Activated gamma-delta T cell treated with Interleukin-2 at 50 U/mL for 16 hours (primary cell): ENCODE results near the gene TNS3.

ENCODE experiments used
- DNase-seq: peaks from one replicate; pipeline ENCODE4 v3.0.0-alpha.2; 2020

TNS3 gene

GRCh38 chr7:47357361-47357760 is 224.6 kb downstream of the TNS3 start:
- DNase-seq = no peak

DNA sequence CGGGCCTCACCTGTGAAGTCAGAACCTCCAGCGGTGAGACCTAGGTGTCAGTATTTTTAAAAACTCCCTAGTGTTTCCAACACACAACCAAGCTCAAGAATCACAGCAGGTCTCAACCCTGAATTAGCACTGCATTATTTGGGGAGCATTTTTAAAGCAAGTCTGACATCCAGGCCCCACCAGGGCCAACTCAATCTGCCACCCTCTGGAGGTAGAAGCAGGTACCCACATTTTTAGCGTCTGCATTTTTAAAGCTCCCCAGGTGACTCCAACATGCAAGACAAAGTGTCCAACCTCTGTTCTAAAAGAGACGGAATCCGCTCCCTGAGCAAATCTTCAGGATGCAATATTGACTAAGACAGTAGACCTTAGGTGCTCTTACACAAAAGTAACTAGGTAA is 225.7 kb downstream of the TNS3 start:
- no peak for DNase-seq

DNA sequence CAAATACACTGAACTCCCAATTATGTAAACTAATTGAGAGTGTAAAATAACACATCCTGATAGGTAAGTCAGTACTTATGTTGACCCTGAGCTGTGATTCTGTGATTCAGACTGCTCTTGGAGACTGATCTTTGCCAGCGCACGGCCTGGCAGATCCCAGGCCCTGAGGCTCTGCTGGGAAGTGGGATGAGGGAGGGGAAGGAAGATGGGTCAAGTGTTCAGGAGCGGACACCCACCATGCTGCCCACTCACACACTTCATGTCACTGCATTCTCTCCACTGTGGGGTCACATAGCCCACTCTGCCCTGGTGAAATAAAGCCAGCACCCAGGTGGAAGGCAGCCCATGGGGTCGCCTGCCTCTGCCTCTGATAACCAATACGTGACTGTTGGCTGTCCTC is 226.2 kb downstream of the TNS3 start:
- no peak for DNase-seq

DNA sequence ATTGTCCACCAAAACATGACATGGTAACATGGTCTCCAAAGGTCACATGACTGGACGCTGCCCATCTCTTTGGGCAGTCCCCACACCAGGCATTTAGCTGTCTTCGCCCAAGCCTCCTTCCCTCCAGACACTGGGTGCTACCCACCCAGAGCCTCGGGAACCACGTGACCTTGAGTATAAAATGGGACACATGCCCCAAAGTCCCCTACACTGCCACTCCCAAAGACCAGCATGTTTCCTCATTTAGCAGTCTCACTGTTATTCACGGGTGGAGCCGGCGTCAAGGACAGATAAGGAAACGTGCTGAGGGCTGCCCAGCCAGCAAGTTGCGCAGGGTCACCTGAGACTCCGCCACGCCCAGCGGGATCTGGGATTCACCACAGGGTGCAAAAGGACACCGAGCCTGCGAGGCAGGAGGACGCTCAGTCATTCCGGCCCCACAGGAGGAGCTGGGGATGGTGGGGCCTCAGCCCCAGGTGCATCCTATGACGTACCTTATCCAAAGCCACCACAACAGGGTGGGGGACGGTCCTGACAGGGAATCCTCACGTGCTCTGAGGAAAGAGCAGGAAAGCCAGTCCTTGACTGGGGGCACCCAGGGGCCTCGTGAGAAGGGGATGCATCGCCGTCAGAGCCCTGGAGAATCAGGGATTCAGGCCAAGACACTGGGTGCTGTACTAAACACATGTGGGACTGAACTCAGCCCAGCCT is 226.9 kb downstream of the TNS3 start:
- no peak for DNase-seq

- DNase-seq = no peak
Observed at GRCh38 chr7:47354071-47354470, 227.8 kb downstream of the TNS3 start.

DNA sequence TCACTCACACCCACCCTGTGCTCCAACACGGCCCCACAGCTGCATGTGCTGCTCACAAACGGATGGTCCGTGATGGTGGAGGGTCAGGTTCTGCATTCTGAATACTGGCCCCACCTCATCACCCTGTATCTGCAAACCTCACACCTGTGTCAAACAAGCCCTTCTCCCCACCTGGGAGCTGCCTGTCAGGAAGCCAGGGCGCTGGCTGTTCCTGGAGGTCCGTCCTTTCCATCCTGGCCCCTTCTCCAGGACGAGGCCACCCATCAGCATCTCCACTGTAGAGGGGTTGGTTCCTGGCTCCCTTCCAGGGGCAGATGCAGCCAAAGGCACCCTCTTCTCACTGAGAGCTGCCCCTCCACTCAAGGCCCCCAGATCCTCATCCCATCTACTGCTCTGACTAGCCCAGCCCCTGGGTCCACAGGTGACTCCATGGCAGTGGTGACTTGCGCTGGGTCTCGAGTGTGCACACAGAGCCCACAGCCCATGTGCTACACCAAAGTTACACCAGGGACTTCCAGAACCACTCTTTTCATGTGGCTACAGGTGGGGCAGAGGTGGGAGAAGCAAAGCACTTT is 229.4 kb downstream of the TNS3 start:
- DNase-seq = no peak

- no peak for DNase-seq
Observed at GRCh38 chr7:47351233-47352154, 230.4 kb downstream of the TNS3 start.

- DNase-seq = no peak
Observed at GRCh38 chr7:47350425-47350824, 231.5 kb downstream of the TNS3 start.

- DNase-seq = no peak
Observed at GRCh38 chr7:47349401-47349800, 232.5 kb downstream of the TNS3 start.

DNA sequence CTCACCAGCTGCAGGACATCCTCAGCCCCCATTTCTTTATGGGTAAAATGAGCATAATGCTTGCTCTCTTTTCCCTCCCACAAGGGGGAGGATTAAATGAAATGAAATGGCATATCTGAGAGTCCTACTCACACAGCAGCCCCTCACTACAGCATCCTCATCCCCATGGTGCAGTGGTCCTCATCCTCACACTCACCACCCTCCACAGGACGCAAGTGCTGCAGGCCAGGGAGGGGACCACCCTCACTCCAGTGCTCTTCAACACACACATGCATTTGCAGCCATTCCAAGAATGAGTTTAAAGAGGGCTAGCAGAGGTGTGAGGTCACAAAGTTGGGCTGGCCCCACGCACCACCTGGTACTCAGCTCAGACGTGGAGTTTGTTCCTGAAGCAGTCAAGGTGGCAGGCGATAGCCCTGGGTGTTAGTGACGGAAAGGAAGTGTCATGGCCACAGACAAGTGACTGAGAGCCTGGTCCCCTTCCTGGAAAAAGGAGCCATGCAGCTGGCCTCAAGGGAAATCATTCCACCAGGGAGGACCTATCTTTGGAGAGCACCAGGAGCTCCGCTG is 234.0 kb downstream of the TNS3 start:
- no peak for DNase-seq

GRCh38 chr7:47347346-47347745 is 234.6 kb downstream of the TNS3 start:
- no peak for DNase-seq

DNA sequence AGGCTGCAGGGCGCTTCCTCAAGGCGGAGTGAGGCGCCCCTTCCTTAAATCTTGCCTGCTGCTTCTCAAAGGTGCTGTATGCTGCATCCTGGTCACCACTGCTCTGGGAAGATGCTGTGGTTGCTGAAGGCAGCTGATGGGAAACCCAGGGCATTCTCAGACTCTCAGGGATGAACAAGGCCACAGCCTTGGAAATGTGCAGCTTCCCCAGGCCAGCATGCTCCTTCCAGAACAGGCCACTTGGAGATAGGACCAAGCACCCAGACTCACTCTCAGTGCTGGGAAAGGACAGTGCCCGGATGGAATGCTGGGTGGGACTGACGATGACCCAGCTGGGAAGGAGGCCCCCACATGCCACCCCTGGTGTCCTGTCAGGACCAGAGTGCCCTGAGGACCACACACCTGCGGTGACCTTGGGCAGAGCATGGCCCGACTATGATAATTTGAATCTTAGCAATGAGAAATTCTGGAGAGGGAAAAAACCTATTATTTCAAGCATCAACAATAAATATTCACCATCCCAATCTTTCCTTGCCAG is 235.5 kb downstream of the TNS3 start:
- no peak for DNase-seq

DNA sequence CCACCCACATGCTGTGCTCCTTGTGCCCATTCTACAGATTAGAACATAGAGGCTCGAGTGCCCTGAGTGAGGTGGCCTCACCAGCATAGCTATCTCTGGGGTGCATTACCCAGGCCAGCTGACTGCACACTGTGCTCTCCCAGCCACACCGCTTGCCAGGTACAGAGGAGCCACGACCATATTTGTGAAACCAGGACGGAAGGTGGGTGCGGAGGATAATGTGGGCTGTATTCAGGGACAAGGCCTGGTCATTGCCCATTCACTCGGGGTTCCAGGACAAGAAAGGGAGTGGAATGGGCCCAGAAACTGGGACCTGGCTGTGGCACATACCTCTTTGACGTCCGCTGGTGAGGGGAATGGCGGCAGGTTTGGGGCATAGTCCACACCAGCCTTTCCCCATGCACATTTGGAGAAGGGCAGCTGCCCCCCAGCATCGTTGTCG is 236.0 kb downstream of the TNS3 start:
- no peak for DNase-seq

GRCh38 chr7:47344171-47344955 is 237.5 kb downstream of the TNS3 start:
- no peak for DNase-seq

DNA sequence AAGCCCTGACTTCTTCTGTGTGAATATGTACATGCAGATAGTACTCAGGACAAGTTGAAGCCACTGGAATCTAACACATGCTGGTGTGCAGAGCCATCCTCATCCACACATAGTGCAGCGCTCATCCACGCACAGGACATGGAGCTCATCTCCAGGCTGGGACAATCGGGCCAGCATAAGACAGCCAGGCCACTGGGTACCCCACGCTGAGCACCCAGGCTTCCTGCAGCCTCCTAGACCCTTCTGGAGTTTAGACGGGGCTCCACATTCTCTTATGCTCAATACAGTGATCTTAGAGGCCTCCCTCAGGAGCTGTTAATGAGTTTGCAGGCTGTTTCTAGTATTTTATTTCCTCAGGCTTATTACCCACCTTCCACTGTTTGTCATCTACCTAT is 238.9 kb downstream of the TNS3 start:
- DNase-seq = no peak

- no peak for DNase-seq
Observed at GRCh38 chr7:47342296-47343060, 239.4 kb downstream of the TNS3 start.

GRCh38 chr7:47340517-47340916 is 241.4 kb downstream of the TNS3 start:
- no peak for DNase-seq

DNA sequence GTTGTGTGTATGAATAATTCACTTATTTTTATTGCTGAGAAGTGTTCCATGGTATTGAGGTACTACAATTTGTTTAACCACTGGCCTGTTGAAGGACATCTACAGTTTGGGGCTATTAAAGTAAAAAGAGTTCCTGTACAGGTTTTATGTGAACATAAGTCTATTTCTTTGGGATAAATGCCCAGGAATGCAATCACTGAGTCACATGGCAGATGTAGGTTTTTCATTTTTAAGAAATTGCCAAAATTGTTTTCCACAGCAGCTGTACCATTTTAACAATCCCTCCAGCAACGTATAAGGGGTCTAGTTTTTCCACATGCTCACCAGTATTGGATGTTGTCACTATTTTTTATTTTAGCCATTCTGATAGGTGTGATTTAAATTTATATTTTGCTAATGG is 243.9 kb downstream of the TNS3 start:
- no peak for DNase-seq

DNA sequence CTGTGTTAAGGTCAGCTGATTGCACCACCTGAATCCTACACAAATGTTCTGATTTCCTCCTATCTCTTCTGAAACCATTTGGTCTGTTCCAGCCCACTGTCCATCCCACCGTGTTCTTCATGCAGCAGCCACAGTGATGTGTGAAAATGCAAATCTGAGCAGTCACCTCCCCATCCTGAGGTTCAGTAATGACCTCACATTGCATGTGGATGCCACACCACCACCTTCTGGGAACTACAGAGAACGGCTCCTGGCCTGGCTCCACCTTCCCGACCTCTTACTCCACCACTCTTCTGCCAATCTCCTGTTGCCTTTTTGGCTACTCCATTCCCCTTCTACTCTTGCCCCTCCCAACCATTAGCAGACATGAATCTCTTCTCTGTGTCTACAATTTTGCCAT is 244.4 kb downstream of the TNS3 start:
- DNase-seq = no peak

DNA sequence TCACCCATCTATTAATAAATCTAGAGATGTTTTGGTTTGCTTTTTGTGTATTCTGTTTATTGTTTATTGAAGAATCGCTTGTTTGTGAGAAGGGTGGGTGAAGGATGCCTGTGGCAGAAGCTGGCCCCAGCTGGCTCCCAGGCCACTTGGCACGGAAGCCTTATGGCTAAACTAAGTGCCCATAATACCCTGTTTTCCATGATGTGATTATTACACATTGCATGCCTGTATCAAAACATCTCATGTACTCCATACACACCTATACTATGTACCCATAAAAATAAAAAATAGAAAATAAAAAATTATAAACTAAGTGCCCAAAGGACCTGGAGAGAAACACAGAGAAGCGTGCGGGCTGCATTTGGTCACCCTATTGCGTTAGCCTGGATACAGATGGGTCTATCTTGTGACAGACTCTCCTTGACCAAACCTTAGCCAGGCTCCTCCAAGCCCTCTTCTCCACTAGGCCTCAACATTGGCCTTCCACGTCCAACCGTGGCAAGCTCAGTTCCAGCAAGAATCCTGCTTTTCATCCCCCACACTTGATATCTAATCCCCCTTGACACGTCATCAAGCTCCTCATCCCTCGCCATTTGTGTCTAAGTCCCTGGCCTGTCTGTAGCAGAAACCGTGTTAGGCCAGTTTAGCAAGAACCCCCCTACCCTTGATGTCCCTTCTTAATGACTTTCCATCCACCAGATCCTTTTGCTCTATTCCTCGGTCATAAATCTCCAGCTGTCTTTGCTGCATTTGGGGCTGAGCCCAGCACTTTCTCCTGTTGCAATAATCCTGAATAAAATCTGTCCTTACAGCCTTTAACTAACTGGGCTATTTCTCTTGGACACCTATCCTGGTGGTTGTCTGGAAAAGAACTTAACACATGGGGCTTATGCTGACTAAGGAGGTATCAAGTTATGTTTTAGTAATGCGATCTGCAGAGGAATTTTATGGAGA is 245.2 kb downstream of the TNS3 start:
- no peak for DNase-seq
